Brain microvascular endothelial cell (primary cell): ENCODE data around the gene RASSF6.
A peak's percentile ranks its signal among the peaks of the same experiment; 100 is the strongest.

ENCODE experiments used
- DNase-seq: peaks from one replicate; pipeline ENCODE4 v3.0.0-alpha.2; 2020
- H3K27ac ChIP-seq: fragments of 250-450 bp; sonication (Bioruptor Pico); 2 replicates; pipeline ENCODE4 v1.5.1; 2020; ENCODE audit warnings: mild to moderate bottlenecking, moderate library complexity
- H3K27me3 ChIP-seq: fragments of 250-450 bp; sonication (Bioruptor Pico); replicated peaks from 2 replicates; pipeline ENCODE4 v1.5.1; 2020; ENCODE audit warnings: mild to moderate bottlenecking
- H3K36me3 ChIP-seq: fragments of 250-450 bp; sonication (Bioruptor Pico); replicated peaks from 2 replicates; pipeline ENCODE4 v1.5.1; 2020; ENCODE audit warnings: mild to moderate bottlenecking
- H3K4me3 ChIP-seq: 2 replicates; pipeline ENCODE4 v1.5.1; 2011; ENCODE audit warnings: low read depth, mild to moderate bottlenecking, control low read depth, low read length, moderate library complexity
- in situ Hi-C: cut with HindIII; loops from 2 replicates; pipeline ENCODE4 v1.10.0; 2017; ENCODE audit warnings: low sequenced_read_pairs, low pct_ligation_motif_present
- TF ChIP-seq, protein P1 (sequence below): IDR thresholded peaks from 2 replicates; pipeline ENCODE4 v1.5.1; 2011; ENCODE audit warnings: low read depth, mild to moderate bottlenecking, moderate library complexity, low read length, control low read depth, inconsistent platforms; ENCODE audit errors: missing control alignments

Gene RASSF6

DNA sequence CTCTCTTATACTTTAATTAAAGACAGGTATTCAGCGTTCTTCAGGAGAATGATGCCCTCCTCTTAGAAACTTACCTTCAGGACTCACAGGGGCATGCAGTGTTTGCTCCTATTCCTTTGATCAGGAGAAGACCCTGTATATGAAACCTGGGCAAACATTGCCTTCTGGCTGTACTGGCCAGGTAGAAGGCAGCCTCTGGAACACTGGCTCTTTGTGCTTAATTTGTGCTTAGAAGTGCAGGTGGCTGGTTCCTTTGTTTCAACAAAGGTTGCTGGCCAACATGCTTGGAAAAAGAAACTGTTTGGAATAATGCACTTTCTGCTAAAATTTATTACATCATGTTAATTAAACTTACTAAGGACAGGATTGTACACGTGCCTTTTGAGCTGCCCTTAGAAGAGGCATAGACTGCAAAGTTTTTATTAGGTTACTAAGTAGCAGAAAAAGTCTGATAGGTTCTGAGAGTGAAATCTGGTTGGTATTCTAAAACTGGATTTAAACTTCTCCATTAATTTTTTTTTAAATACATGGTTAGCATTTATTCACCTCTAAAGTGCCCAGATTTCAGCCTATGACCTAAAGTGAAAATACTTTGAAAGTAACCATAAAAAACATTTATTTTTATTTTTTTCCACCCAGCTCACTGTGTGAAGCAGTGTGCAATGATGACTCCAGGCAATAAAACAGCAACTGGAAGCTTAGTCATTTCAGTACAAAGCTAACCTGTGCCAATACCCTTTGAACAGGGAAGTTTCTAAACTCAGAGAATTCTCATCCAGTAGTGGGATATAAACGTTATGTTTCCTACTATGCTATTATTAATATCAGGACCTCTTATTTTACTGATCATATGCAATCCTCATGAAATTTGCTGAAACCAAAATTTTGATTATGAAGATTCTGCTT, 11.3 kb downstream of the RASSF6 start:
- in situ Hi-C loops, result no loop called here
- TF ChIP-seq, protein P1, sequence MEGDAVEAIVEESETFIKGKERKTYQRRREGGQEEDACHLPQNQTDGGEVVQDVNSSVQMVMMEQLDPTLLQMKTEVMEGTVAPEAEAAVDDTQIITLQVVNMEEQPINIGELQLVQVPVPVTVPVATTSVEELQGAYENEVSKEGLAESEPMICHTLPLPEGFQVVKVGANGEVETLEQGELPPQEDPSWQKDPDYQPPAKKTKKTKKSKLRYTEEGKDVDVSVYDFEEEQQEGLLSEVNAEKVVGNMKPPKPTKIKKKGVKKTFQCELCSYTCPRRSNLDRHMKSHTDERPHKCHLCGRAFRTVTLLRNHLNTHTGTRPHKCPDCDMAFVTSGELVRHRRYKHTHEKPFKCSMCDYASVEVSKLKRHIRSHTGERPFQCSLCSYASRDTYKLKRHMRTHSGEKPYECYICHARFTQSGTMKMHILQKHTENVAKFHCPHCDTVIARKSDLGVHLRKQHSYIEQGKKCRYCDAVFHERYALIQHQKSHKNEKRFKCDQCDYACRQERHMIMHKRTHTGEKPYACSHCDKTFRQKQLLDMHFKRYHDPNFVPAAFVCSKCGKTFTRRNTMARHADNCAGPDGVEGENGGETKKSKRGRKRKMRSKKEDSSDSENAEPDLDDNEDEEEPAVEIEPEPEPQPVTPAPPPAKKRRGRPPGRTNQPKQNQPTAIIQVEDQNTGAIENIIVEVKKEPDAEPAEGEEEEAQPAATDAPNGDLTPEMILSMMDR, result no peak
- Histone ChIP-seq H3K27ac (no peak overlapping the region), H3K36me3 (no peaks in the 10 kb centered on the region), H3K27me3 (peaks cover 4% of the 10 kb centered on the region), H3K4me3 (no peak overlapping the region)
- no peak for DNase-seq

DNA sequence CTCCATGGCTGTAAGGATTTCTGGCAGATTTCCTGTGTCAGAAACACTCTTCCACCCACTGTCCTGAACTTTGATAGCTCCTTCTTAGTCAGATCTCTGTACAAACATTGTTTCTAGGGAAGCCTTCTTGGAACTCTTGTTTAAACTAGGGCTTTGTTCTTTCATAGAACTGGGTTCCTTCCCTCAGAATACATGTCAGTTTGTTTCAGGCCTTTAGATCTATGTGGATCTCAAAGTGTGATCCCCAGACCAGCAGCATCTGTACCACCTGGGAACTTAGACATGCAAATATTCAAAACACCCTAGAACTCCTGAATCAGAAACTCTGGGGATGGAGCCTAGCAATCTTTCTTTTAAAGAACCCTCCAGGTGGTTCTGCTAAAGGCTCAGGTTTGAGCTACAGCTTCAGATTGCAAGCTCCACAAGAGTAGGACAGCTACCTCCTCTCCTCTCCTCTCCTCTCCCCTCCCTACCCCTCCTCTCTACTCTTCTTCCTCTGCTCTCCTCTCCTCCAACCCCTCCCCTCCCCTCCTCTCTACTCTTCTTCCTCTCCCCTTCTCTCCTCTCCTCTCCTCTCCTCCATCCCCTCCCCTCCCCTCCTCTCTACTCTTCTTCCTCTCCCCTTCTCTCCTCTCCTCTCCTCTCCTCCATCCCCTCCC, 12.7 kb downstream of the RASSF6 start:
- TF ChIP-seq, protein P1, result no peak
- no peak overlapping the region for H3K27ac ChIP-seq
- in situ Hi-C loops, result no loop called here
- DNase-seq, result no peak
- H3K36me3 ChIP-seq, result no peaks in the 10 kb centered on the region
- H3K27me3 ChIP-seq, result peaks cover 4% of the 10 kb centered on the region
- H3K4me3 ChIP-seq, result no peak overlapping the region

DNA sequence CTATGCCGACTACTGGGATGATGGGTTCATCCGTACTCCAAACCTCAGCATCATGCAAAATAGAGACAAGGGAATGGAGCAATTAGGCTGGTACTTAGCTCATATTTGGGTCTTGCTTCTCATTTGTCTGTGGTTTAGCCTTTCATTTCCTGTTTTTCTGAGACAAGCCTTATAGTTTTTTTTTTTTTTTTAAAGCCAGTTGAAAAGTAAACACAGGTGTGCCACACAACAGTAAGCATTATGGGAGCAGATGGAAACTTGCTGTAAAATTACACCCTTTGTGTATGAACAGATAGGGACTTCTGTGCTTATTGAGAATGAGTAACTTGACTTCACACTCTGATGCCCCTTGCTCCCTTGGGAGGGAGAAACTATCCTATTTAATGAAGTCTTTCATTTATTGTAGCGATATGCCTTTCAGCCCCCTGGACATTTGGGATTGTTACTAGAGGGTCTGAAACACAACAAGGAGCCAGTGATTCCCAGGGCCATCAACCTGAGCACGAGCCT, 13.7 kb downstream of the RASSF6 start:
- peaks cover 4% of the 10 kb centered on the region for H3K27me3 ChIP-seq
- no peaks in the 10 kb centered on the region for H3K36me3 ChIP-seq
- DNase-seq, result no peak
- TF ChIP-seq, protein P1, result no peak
- H3K27ac ChIP-seq, result no peak overlapping the region
- no peak overlapping the region for H3K4me3 ChIP-seq
- in situ Hi-C loops, result no loop called here

DNA sequence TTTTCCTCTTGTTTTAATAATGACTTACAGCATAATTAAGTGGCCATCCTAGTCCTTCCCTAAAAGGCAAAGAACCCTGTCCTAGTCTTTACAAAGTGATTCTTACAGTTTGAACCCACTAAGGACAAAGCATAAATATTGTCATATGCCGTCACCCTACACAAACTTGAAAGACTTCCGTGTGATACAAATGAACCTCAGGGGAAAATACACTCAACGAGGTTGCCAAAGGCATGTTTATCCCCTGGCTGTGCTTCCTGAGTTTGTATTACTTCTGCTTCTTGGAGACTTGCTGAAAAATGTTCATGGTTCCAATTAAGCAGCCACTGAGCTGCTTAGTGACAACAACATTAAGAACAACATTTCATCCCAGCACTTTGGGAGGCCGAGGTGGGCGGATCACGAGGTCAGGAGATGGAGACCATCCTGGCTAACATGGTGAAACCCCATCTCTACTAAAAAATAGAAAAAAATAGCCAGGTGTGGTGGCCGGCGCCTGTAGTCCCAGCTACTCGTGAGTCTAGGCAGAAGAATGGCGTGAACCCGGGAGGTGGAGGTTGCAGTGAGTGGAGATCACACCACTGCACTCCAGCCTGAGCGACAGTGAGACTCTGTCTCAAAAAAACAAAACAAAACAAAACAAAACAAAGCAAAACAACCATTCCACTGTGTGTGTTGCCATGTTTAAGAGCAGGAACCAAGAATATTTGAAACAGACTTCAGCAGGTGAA, 16.2 kb downstream of the RASSF6 start:
- Histone ChIP-seq H3K27ac (peak overlapping the region; percentile 47), H3K4me3 (no peak overlapping the region), H3K36me3 (no peaks in the 10 kb centered on the region), H3K27me3 (no peaks in the 10 kb centered on the region)
- DNase-seq, result no peak
- TF ChIP-seq, protein P1, result no peak
- in situ Hi-C loops, result no loop called here

DNA sequence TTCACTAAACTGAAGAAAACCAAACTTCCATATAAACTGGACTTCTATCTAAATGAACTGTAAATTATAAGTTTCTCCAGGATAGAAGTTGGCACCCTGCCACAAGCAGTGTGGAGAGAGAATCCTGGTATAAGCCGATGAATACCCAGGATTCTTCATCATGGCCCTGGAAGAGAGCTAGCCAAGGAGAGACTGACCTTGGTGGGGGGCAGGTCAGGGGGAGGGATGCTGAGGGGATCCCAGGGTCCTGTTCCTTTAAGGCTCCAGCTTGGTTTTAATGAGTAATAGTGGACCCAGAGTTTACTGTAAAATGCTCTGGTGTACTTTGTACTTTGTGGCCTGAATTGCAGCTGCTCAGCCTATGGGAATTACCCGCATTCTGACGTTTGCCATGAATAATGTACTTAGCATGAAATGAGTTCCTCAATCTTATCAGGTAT, 16.9 kb downstream of the RASSF6 start:
- no peaks in the 10 kb centered on the region for H3K36me3 ChIP-seq
- H3K4me3 ChIP-seq, result no peak overlapping the region
- peak; percentile 75 for DNase-seq
- in situ Hi-C loops, result no loop called here
- H3K27me3 ChIP-seq, result no peaks in the 10 kb centered on the region
- TF ChIP-seq, protein P1, result no peak
- H3K27ac ChIP-seq, result no peak overlapping the region
